A549 (cell line): Measurements from ENCODE around the gene MGAT5.

Source experiments
- CBX8 ChIP-seq: fragments of 200-600 bp; sonication (generic); IDR thresholded peaks from 2 replicates; pipeline ENCODE4 v1.6.1; 2016
- CHD4 ChIP-seq: fragments of 200-600 bp; sonication (generic); IDR thresholded peaks from 2 replicates; pipeline ENCODE4 v1.6.1; 2016; ENCODE audit warnings: antibody characterized with exemption, mild to moderate bottlenecking, borderline replicate concordance
- E2F6 ChIP-seq: IDR thresholded peaks from 2 replicates; pipeline ENCODE4 v1.6.1; 2012; ENCODE audit warnings: low read depth, borderline replicate concordance
- EP300 ChIP-seq, 2 experiments: fragments of >200 bp; sonication (Bioruptor Twin); formaldehyde crosslinking; IDR thresholded peaks; 2 replicates in 1 of 2; 3 replicates in 1 of 2; pipeline ENCODE4 v1.6.1; 2016 to 2017
- ESRRA ChIP-seq: fragments of 150-350 bp; IDR thresholded peaks from 2 replicates; pipeline ENCODE4 v1.6.1; 2014; ENCODE audit warnings: mild to moderate bottlenecking, low read length, borderline replicate concordance
- JUNB ChIP-seq: fragments of >200 bp; sonication (Bioruptor Twin); formaldehyde crosslinking; IDR thresholded peaks from 2 replicates; pipeline ENCODE4 v1.6.1; 2016
- MAZ ChIP-seq: fragments of 150-350 bp; IDR thresholded peaks from 2 replicates; pipeline ENCODE4 v1.6.1; 2014; ENCODE audit warnings: antibody characterized with exemption, low read depth, low read length, borderline replicate concordance
- NPAS2 ChIP-seq: fragments of 250-450 bp; sonication (Bioruptor Pico); IDR thresholded peaks from 2 replicates; pipeline ENCODE4 v1.8.0; 2022; ENCODE audit warnings: mild to moderate bottlenecking, moderate library complexity, borderline replicate concordance
- POLR2A ChIP-seq: IDR thresholded peaks from 2 replicates; pipeline ENCODE4 v1.6.1; 2012; ENCODE audit warnings: mild to moderate bottlenecking, low read length
- RAD21 ChIP-seq, 2 experiments: fragments of >200 bp in 1 of 2; sonication (Bioruptor Twin) in 1 of 2; formaldehyde crosslinking in 1 of 2; IDR thresholded peaks in 1 of 2; conservative IDR thresholded peaks in 1 of 2; 2 replicates in 1 of 2; 3 replicates in 1 of 2; pipeline ENCODE4 v1.6.1; 2012 to 2018; ENCODE audit warnings: inconsistent platforms in 1 of 2
- RCOR1 ChIP-seq: fragments of 150-350 bp; IDR thresholded peaks from 2 replicates; pipeline ENCODE4 v1.6.1; 2014; ENCODE audit warnings: antibody characterized with exemption, low read length, low read depth
- ZC3H11A ChIP-seq: fragments of 450-650 bp; IDR thresholded peaks from 2 replicates; pipeline ENCODE4 v1.6.1; 2014; ENCODE audit warnings: antibody characterized with exemption, mild to moderate bottlenecking
- TF ChIP-seq, protein P1 (sequence below): fragments of >200 bp; sonication (Bioruptor Twin); formaldehyde crosslinking; IDR thresholded peaks from 3 replicates; pipeline ENCODE4 v1.5.1; 2016

DNA sequence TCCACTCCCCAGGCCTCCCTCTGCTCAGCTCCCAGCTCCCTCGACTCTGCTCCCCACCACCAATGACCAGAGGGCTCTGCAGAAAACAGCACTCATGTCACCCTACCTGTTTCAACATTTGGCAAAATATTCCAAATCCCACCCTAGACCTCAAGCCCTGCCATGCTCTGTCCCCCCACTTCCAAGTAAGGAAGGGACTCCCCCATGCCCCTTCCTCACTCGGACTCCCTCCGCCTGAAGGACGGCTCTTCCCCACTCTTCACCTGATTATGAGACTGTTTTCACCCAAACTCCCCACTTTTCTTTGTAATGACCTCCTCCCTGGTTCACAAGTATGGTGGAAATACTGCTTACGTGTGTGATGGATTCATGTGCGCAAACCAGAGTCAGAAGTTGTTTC is 208.4 kb downstream of the MGAT5 start:
- TF ChIP-seq E2F6 (no peak), JUNB (no peak), POLR2A (no peak), NPAS2 (no peak), ZC3H11A (no peak), EP300 (IDR thresholded peaks at IDR 0.05) (no peak), CHD4 (no peak), RAD21 (conservative IDR thresholded peaks at IDR 0.05 in 1 of 2, IDR thresholded peaks at IDR 0.05 in 1 of 2) (no peak), MAZ (no peak), ESRRA (no peak), RCOR1 (no peak), CBX8 (no peak)
- TF ChIP-seq, protein P1, sequence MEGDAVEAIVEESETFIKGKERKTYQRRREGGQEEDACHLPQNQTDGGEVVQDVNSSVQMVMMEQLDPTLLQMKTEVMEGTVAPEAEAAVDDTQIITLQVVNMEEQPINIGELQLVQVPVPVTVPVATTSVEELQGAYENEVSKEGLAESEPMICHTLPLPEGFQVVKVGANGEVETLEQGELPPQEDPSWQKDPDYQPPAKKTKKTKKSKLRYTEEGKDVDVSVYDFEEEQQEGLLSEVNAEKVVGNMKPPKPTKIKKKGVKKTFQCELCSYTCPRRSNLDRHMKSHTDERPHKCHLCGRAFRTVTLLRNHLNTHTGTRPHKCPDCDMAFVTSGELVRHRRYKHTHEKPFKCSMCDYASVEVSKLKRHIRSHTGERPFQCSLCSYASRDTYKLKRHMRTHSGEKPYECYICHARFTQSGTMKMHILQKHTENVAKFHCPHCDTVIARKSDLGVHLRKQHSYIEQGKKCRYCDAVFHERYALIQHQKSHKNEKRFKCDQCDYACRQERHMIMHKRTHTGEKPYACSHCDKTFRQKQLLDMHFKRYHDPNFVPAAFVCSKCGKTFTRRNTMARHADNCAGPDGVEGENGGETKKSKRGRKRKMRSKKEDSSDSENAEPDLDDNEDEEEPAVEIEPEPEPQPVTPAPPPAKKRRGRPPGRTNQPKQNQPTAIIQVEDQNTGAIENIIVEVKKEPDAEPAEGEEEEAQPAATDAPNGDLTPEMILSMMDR: no peak
